PFSK-1 (cell line): Measurements from ENCODE around the gene RALB.

Experiments
- FOXP2 ChIP-seq: optimal IDR thresholded peaks from 2 replicates; pipeline ENCODE3; 2011; ENCODE audit warnings: borderline replicate concordance, control low read depth, inconsistent platforms; ENCODE audit not compliant: insufficient read depth; ENCODE audit errors: extremely low read length, extremely low read depth
- POLR2AphosphoS5 ChIP-seq: IDR thresholded peaks from 2 replicates; pipeline ENCODE4 v1.6.1; 2012; ENCODE audit warnings: low read depth, mild to moderate bottlenecking, control low read depth, low read length, moderate library complexity
- SIN3A ChIP-seq: IDR thresholded peaks from 2 replicates; pipeline ENCODE4 v1.6.1; 2012; ENCODE audit warnings: mild to moderate bottlenecking, low read length, moderate library complexity, borderline replicate concordance; ENCODE audit not compliant: insufficient read depth
- TAF1 ChIP-seq: IDR thresholded peaks from 2 replicates; pipeline ENCODE4 v1.6.1; 2012; ENCODE audit warnings: low read length, control low read depth, borderline replicate concordance; ENCODE audit not compliant: insufficient read depth
- TF ChIP-seq, protein P1 (sequence below), 2 experiments: IDR thresholded peaks; 2 replicates each; pipeline versions ENCODE4 v1.6.1 to v1.8.0; 2011 to 2012; ENCODE audit warnings: low read depth in 2 of 2, low read length in 2 of 2, control low read depth in 1 of 2, inconsistent platforms in 1 of 2, mild to moderate bottlenecking in 1 of 2, moderate library complexity in 1 of 2; ENCODE audit not compliant: insufficient read depth in 1 of 2

DNA sequence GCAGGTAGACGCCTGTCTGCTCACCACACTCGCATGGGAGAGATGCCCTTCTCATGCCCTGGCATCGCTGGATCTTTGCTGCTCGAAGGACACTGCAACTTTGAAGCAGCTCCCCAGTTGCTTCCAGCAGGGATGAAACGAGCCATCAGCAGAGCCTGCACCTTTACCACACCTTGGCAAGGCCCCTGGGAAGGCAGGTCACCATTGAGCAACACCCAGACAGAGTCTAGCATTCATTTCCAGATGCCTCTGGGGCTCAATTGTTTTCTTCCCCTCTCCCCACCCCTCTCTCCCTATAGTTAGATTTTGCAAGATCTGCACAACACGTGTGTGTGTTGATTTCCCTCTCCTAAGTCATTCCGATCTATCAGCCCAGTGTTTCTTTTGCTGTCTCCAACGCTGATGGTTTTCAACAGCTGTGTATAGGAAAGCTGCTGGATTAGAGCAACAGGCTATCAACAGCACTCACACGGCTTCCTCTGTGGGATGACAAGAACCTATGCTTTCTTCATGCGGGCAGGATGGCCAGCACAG lies 67.7 kb downstream of the RALB start:
- no peak for TF ChIP-seq TAF1
- TF ChIP-seq, protein P1, sequence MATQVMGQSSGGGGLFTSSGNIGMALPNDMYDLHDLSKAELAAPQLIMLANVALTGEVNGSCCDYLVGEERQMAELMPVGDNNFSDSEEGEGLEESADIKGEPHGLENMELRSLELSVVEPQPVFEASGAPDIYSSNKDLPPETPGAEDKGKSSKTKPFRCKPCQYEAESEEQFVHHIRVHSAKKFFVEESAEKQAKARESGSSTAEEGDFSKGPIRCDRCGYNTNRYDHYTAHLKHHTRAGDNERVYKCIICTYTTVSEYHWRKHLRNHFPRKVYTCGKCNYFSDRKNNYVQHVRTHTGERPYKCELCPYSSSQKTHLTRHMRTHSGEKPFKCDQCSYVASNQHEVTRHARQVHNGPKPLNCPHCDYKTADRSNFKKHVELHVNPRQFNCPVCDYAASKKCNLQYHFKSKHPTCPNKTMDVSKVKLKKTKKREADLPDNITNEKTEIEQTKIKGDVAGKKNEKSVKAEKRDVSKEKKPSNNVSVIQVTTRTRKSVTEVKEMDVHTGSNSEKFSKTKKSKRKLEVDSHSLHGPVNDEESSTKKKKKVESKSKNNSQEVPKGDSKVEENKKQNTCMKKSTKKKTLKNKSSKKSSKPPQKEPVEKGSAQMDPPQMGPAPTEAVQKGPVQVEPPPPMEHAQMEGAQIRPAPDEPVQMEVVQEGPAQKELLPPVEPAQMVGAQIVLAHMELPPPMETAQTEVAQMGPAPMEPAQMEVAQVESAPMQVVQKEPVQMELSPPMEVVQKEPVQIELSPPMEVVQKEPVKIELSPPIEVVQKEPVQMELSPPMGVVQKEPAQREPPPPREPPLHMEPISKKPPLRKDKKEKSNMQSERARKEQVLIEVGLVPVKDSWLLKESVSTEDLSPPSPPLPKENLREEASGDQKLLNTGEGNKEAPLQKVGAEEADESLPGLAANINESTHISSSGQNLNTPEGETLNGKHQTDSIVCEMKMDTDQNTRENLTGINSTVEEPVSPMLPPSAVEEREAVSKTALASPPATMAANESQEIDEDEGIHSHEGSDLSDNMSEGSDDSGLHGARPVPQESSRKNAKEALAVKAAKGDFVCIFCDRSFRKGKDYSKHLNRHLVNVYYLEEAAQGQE (IDR thresholded peaks at IDR 0.05; ENCODE audit: insufficient read depth in 1 of 2, low read depth in 2 of 2, low read length in 2 of 2), result no peak
- TF ChIP-seq POLR2AphosphoS5, result no peak
- TF ChIP-seq SIN3A, result no peak
- no peak for TF ChIP-seq FOXP2
